DOHH2 (cell line): Measurements from ENCODE around the gene DENND6A.

Experiments used
- H3F3A ChIP-seq: fragments of 200-600 bp; sonication (generic), shearing (Covaris generic); 2 replicates; pipeline ENCODE4 v1.6.0; 2016; ENCODE audit warnings: antibody characterized with exemption, mild to moderate bottlenecking; ENCODE audit not compliant: control insufficient read depth, insufficient read depth
- H3K27ac ChIP-seq: fragments of 200-600 bp; sonication (generic); 2 replicates; pipeline ENCODE4 v1.5.1; 2014; ENCODE audit warnings: low read depth, mild to moderate bottlenecking, low read length, moderate library complexity
- H3K27me3 ChIP-seq: fragments of 200-600 bp; sonication (generic); 2 replicates; pipeline ENCODE4 v1.6.1; 2014; ENCODE audit warnings: mild to moderate bottlenecking, low read length, mixed read lengths; ENCODE audit not compliant: control insufficient read depth
- H3K36me3 ChIP-seq: fragments of 200-600 bp; sonication (generic); 2 replicates; pipeline ENCODE4 v1.6.1; 2014; ENCODE audit warnings: mild to moderate bottlenecking, low read length, moderate library complexity, mixed read lengths; ENCODE audit not compliant: control insufficient read depth
- H3K4me1 ChIP-seq: fragments of 200-600 bp; sonication (generic); 2 replicates; pipeline ENCODE4 v1.6.1; 2014; ENCODE audit warnings: mild to moderate bottlenecking, low read length, mixed read lengths; ENCODE audit not compliant: control insufficient read depth
- H3K4me2 ChIP-seq: fragments of 200-600 bp; sonication (generic); 2 replicates; pipeline ENCODE4 v1.6.0; 2014; ENCODE audit warnings: mild to moderate bottlenecking, low read length, moderate library complexity
- H3K4me3 ChIP-seq: fragments of 200-600 bp; sonication (generic); 2 replicates; pipeline ENCODE4 v1.5.1; 2014; ENCODE audit warnings: mild to moderate bottlenecking, low read length, mixed read lengths
- H3K79me2 ChIP-seq: fragments of 200-600 bp; sonication (generic); 2 replicates; pipeline ENCODE4 v1.6.1; 2014; ENCODE audit warnings: mild to moderate bottlenecking, low read length, mixed read lengths; ENCODE audit not compliant: control insufficient read depth
- H3K9me2 ChIP-seq: fragments of 200-600 bp; sonication (generic); replicated peaks from 2 replicates; pipeline ENCODE4 v1.6.1; 2014; ENCODE audit warnings: mild to moderate bottlenecking, low read length, mixed read lengths; ENCODE audit not compliant: control insufficient read depth
- H3K9me3 ChIP-seq: fragments of 200-600 bp; sonication (generic); 2 replicates; pipeline ENCODE4 v1.6.1; 2014; ENCODE audit warnings: antibody characterized with exemption, low read length, mixed read lengths; ENCODE audit not compliant: control insufficient read depth, insufficient read depth
- H4K20me1 ChIP-seq: fragments of 200-600 bp; sonication (generic); 2 replicates; pipeline ENCODE4 v1.6.0; 2014; ENCODE audit warnings: low read depth, mild to moderate bottlenecking, antibody characterized with exemption, low read length, moderate library complexity; ENCODE audit not compliant: control insufficient read depth, insufficient read depth
- EZH2phosphoT487 ChIP-seq: fragments of 200-600 bp; sonication (generic); IDR thresholded peaks from 2 replicates; pipeline ENCODE4 v1.6.1; 2017; ENCODE audit warnings: borderline replicate concordance, mild to moderate bottlenecking, antibody characterized with exemption, low read length, moderate library complexity, mixed read lengths
- TF ChIP-seq, protein P1 (sequence below): fragments of 200-600 bp; sonication (generic); IDR thresholded peaks from one replicate; pipeline ENCODE4 v1.5.1; 2014; ENCODE audit warnings: antibody characterized with exemption, mild to moderate bottlenecking, low read depth, low read length; ENCODE audit not compliant: poor library complexity, severe bottlenecking

The DENND6A gene

DNA sequence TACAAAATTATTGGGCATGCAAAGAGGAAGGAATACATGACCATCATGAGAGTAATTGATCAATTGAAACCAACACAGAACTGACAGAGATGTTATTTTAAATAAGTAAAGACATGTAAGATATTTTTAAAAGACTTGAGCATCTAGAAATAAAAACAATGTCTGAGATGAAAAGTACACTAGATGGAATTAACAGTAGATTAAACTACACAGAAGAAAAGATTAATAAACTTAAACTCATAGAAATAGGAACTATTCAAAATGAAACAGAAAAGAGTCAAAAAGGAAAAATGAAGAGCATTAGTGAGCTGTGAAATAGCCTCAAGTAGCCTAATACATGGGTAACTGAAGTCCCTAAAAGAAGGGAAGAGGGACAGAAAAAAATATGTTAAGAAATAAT is 87.2 kb downstream of the DENND6A start:
- no peaks in the 10 kb centered on the region for H4K20me1 ChIP-seq
- H3K4me1 ChIP-seq, result no peaks in the 10 kb centered on the region
- H3F3A ChIP-seq, result peaks cover 7% of the 10 kb centered on the region
- H3K27ac ChIP-seq, result no peak overlapping the region
- H3K27me3 ChIP-seq, result no peaks in the 10 kb centered on the region
- no peaks in the 10 kb centered on the region for H3K9me2 ChIP-seq
- TF ChIP-seq, protein P1, sequence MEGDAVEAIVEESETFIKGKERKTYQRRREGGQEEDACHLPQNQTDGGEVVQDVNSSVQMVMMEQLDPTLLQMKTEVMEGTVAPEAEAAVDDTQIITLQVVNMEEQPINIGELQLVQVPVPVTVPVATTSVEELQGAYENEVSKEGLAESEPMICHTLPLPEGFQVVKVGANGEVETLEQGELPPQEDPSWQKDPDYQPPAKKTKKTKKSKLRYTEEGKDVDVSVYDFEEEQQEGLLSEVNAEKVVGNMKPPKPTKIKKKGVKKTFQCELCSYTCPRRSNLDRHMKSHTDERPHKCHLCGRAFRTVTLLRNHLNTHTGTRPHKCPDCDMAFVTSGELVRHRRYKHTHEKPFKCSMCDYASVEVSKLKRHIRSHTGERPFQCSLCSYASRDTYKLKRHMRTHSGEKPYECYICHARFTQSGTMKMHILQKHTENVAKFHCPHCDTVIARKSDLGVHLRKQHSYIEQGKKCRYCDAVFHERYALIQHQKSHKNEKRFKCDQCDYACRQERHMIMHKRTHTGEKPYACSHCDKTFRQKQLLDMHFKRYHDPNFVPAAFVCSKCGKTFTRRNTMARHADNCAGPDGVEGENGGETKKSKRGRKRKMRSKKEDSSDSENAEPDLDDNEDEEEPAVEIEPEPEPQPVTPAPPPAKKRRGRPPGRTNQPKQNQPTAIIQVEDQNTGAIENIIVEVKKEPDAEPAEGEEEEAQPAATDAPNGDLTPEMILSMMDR, result no peak
- no peak for TF ChIP-seq EZH2phosphoT487
- H3K9me3 ChIP-seq, result peaks cover 4% of the 10 kb centered on the region; the same call in 1 of the 2 replicates
- H3K4me2 ChIP-seq, result no peak overlapping the region
- peaks cover 4% of the 10 kb centered on the region for H3K36me3 ChIP-seq
- no peaks in the 10 kb centered on the region for H3K79me2 ChIP-seq
- H3K4me3 ChIP-seq, result no peak overlapping the region

DNA sequence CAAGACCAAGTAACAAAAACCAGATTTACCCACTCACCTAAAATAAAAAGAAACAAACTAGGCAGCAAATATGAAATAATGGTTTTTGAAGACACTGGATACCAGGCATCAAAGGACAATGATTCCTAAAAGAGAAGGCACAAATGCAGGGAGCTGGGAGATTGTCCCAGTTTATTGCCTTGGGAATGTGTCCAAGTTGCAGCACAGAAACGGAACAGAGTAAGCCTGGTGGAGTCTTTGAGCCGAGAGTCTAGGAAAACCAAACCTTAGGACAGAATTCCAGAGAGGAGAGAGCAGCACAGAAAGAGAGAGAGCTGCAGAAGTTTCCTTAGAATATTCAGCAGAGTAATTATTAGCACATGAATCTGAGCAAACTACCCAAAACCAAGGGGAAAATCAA is 87.9 kb downstream of the DENND6A start:
- no peaks in the 10 kb centered on the region for H3K4me1 ChIP-seq
- H3K27me3 ChIP-seq, result no peaks in the 10 kb centered on the region
- TF ChIP-seq EZH2phosphoT487, result no peak
- TF ChIP-seq, protein P1, result no peak
- peaks cover 7% of the 10 kb centered on the region for H3F3A ChIP-seq
- no peak overlapping the region for H3K27ac ChIP-seq
- H3K36me3 ChIP-seq, result peaks cover 4% of the 10 kb centered on the region
- peaks cover 4% of the 10 kb centered on the region; the same call in 1 of the 2 replicates for H3K9me3 ChIP-seq
- H3K4me3 ChIP-seq, result no peak overlapping the region
- H3K79me2 ChIP-seq, result no peaks in the 10 kb centered on the region
- H3K4me2 ChIP-seq, result no peak overlapping the region
- no peaks in the 10 kb centered on the region for H3K9me2 ChIP-seq
- no peaks in the 10 kb centered on the region for H4K20me1 ChIP-seq

DNA sequence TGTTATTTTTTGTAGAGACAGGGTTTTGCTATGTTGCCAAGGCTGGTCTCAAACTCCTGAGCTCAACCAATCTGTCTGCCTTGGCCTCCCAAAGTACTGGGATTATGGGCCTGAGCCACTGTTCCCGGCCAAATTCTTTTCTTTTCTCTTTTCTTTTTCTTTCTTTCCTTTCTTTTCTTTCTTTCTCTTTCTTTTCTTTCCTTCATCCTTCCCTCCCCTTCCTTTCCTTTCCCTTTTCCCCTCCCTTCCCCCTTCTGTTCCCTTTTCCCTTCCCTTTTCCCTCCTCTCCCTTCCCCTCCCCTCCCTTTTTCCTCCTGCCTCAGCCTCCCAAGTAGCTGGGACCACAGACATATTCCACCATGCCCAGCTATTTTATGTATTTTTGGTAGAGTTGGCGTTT is 92.7 kb downstream of the DENND6A start:
- H3K9me2 ChIP-seq, result no peaks in the 10 kb centered on the region
- H3K4me3 ChIP-seq, result no peak overlapping the region
- no peak overlapping the region for H3K27ac ChIP-seq
- H3K36me3 ChIP-seq, result peaks cover 25% of the 10 kb centered on the region
- H4K20me1 ChIP-seq, result peaks cover 6% of the 10 kb centered on the region; the same call in 1 of the 2 replicates
- H3F3A ChIP-seq, result peaks cover 7% of the 10 kb centered on the region
- no peaks in the 10 kb centered on the region for H3K9me3 ChIP-seq
- H3K4me1 ChIP-seq, result peaks cover 16% of the 10 kb centered on the region
- TF ChIP-seq EZH2phosphoT487, result no peak
- TF ChIP-seq, protein P1, result no peak
- H3K4me2 ChIP-seq, result no peak overlapping the region
- H3K79me2 ChIP-seq, result peaks cover 40% of the 10 kb centered on the region
- H3K27me3 ChIP-seq, result no peaks in the 10 kb centered on the region
